ENCODE data around the gene ZNF423.
"Not testable (repeated sequence)": the region's sequence is repeated elsewhere in the genome, so short reads cannot be mapped to it uniquely, and the experiment has no call there.

- TF ChIP-seq CTCF (IDR thresholded peaks at IDR 0.05; ENCODE audit: borderline replicate concordance, extremely low read depth, low read length, poor library complexity, severe bottlenecking); EZH2 (IDR thresholded peaks at IDR 0.05; ENCODE audit: borderline replicate concordance, low read depth, low read length, severe bottlenecking): not testable (repeated sequence)
Observed at GRCh38 chr16:49871824-49872223, 15.9 kb upstream of the ZNF423 start.
